H9 (cell line): ENCODE measurements around the gene PHF12. TPM values are rescaled to one million over a fixed set of nuclear protein-coding genes. Genes with fewer than 3 reads are reported as not detected.

Source experiments
- DNase-seq: peaks from one replicate; pipeline ENCODE4 v3.0.0-alpha.2; 2017
- H2AFZ ChIP-seq: one replicate; pipeline ENCODE4 v1.6.1; 2013; ENCODE audit warnings: mild to moderate bottlenecking, low read length, control low read depth, moderate library complexity
- H2AK5ac ChIP-seq: 2 replicates; pipeline ENCODE4 v1.6.1; 2013; ENCODE audit warnings: low read length, control low read depth, mixed read lengths; ENCODE audit not compliant: insufficient read length
- H2BK120ac ChIP-seq: one replicate; pipeline ENCODE4 v1.6.1; 2013; ENCODE audit warnings: low read depth, mild to moderate bottlenecking, low read length, control low read depth, inconsistent platforms; ENCODE audit not compliant: poor library complexity, severe bottlenecking
- H2BK12ac ChIP-seq: 2 replicates; pipeline ENCODE4 v1.6.1; 2013; ENCODE audit warnings: low read length, control low read depth, mixed read lengths, low read depth; ENCODE audit not compliant: insufficient read length
- H2BK15ac ChIP-seq: 2 replicates; pipeline ENCODE4 v1.6.1; 2013; ENCODE audit warnings: low read depth, low read length, control low read depth
- H2BK20ac ChIP-seq: one replicate; pipeline ENCODE4 v1.6.1; 2013; ENCODE audit warnings: low read depth, mild to moderate bottlenecking, low read length, control low read depth, inconsistent platforms; ENCODE audit not compliant: poor library complexity, severe bottlenecking
- H2BK5ac ChIP-seq: 2 replicates; pipeline ENCODE4 v1.6.1; 2013; ENCODE audit warnings: low read length, control low read depth, mixed read lengths; ENCODE audit not compliant: insufficient read length
- H3K14ac ChIP-seq: 2 replicates; pipeline ENCODE4 v1.6.1; 2013; ENCODE audit warnings: low read length, control low read depth; ENCODE audit not compliant: insufficient read depth
- H3K18ac ChIP-seq: 2 replicates; pipeline ENCODE4 v1.6.1; 2013; ENCODE audit warnings: low read depth, mild to moderate bottlenecking, mixed read lengths, low read length, control low read depth; ENCODE audit not compliant: insufficient read length
- H3K23ac ChIP-seq: 2 replicates; pipeline ENCODE4 v1.6.1; 2013; ENCODE audit warnings: low read length, control low read depth, mixed read lengths, low read depth; ENCODE audit not compliant: insufficient read length
- H3K23me2 ChIP-seq: 2 replicates; pipeline ENCODE4 v1.6.1; 2013; ENCODE audit warnings: low read depth, mild to moderate bottlenecking, mixed read lengths, low read length, control low read depth; ENCODE audit not compliant: insufficient read length, poor library complexity, severe bottlenecking
- H3K27ac ChIP-seq: 2 replicates; pipeline ENCODE4 v1.5.1; 2013; ENCODE audit warnings: low read length, control low read depth, mixed read lengths, low read depth; ENCODE audit not compliant: insufficient read length
- H3K27me3 ChIP-seq: 2 replicates; pipeline ENCODE4 v1.6.1; 2013; ENCODE audit warnings: low read length, control low read depth, inconsistent platforms; ENCODE audit not compliant: insufficient read depth
- H3K4ac ChIP-seq: 2 replicates; pipeline ENCODE4 v1.6.1; 2013; ENCODE audit warnings: low read depth, mild to moderate bottlenecking, control low read depth, inconsistent platforms, low read length, moderate library complexity
- H3K4me1 ChIP-seq: 2 replicates; pipeline ENCODE4 v1.6.1; 2013; ENCODE audit warnings: low read length, control low read depth, inconsistent platforms; ENCODE audit not compliant: insufficient read depth
- H3K4me2 ChIP-seq: 2 replicates; pipeline ENCODE4 v1.6.1; 2013; ENCODE audit warnings: low read length, control low read depth, mixed read lengths; ENCODE audit not compliant: insufficient read length, insufficient read depth
- H3K56ac ChIP-seq: 2 replicates; pipeline ENCODE4 v1.6.1; 2013; ENCODE audit warnings: low read depth, mild to moderate bottlenecking, mixed read lengths, low read length, control low read depth; ENCODE audit not compliant: insufficient read length
- H3K79me1 ChIP-seq: 2 replicates; pipeline ENCODE4 v1.6.1; 2013; ENCODE audit warnings: low read depth, mild to moderate bottlenecking, moderate library complexity, low read length, control low read depth, inconsistent platforms; ENCODE audit not compliant: insufficient read depth, poor library complexity, severe bottlenecking
- H3K79me2 ChIP-seq: 2 replicates; pipeline ENCODE4 v1.6.1; 2013; ENCODE audit warnings: low read length, control low read depth, inconsistent platforms; ENCODE audit not compliant: insufficient read depth
- H3K9ac ChIP-seq: 2 replicates; pipeline ENCODE4 v1.6.1; 2013; ENCODE audit warnings: low read length, control low read depth, mixed read lengths; ENCODE audit not compliant: insufficient read length; ENCODE audit errors: extremely low read depth
- H3K9me3 ChIP-seq: one replicate; pipeline ENCODE4 v1.6.1; 2013; ENCODE audit warnings: low read depth, low read length, inconsistent platforms; ENCODE audit not compliant: control insufficient read depth
- H3T11ph ChIP-seq: one replicate; pipeline ENCODE4 v1.6.1; 2013; ENCODE audit warnings: mild to moderate bottlenecking, low read length, control low read depth, inconsistent platforms
- H4K20me1 ChIP-seq: one replicate; pipeline ENCODE4 v1.6.1; 2013; ENCODE audit not compliant: control insufficient read depth, insufficient read length, insufficient read depth
- H4K5ac ChIP-seq: 2 replicates; pipeline ENCODE4 v1.6.1; 2013; ENCODE audit warnings: low read depth, mild to moderate bottlenecking, mixed read lengths, low read length, control low read depth; ENCODE audit not compliant: insufficient read length
- H4K8ac ChIP-seq: replicated peaks from 2 replicates; pipeline ENCODE4 v1.6.1; 2013; ENCODE audit warnings: low read length, control low read depth, mixed read lengths, low read depth; ENCODE audit not compliant: insufficient read length
- H4K91ac ChIP-seq: 2 replicates; pipeline ENCODE4 v1.6.1; 2013; ENCODE audit warnings: low read depth, mild to moderate bottlenecking, moderate library complexity, mixed read lengths, low read length, control low read depth; ENCODE audit not compliant: insufficient read length
- H3K27ac Mint-ChIP-seq, 3 experiments: 2 replicates in 2 of 3; 3 replicates in 1 of 3; pipeline ENCODE4 v1.8.0; 2020 to 2021; ENCODE audit warnings: mixed read lengths in 3 of 3, mild to moderate bottlenecking in 1 of 3, moderate library complexity in 1 of 3
- H3K27me3 Mint-ChIP-seq: 2 replicates; pipeline ENCODE4 v1.8.0; 2021; ENCODE audit warnings: low read depth, mild to moderate bottlenecking, moderate library complexity, mixed read lengths
- H3K36me3 Mint-ChIP-seq, 3 experiments: 2 replicates in 2 of 3; 3 replicates in 1 of 3; pipeline ENCODE4 v1.8.0; 2020 to 2021; ENCODE audit warnings: low read depth in 3 of 3, mixed read lengths in 3 of 3; ENCODE audit not compliant: insufficient read depth in 1 of 3
- H3K4me1 Mint-ChIP-seq, 2 experiments: 2 replicates each; pipeline ENCODE4 v1.8.0; 2020; ENCODE audit warnings: mixed read lengths in 2 of 2
- H3K4me3 Mint-ChIP-seq, 2 experiments: 2 replicates in 1 of 2; 3 replicates in 1 of 2; pipeline ENCODE4 v1.8.0; 2020 to 2021; ENCODE audit warnings: mild to moderate bottlenecking in 2 of 2, mixed read lengths in 2 of 2, moderate library complexity in 1 of 2
- H3K9me3 Mint-ChIP-seq, 2 experiments: 2 replicates in 1 of 2; 3 replicates in 1 of 2; pipeline ENCODE4 v1.8.0; 2020; ENCODE audit warnings: mild to moderate bottlenecking in 2 of 2, mixed read lengths in 2 of 2, moderate library complexity in 1 of 2
- WGBS: extraction: QIAGEN DNeasy Blood & Tissue Kit; methylation state at CpG from one replicate; pipeline ENCODE4 v1.1.7; 2013; ENCODE audit warnings: missing lambda C conversion rate, low lambda C conversion rate, mixed read lengths; ENCODE audit not compliant: insufficient read length; ENCODE audit errors: extremely low coverage; 5-methylcytosine and 5-hydroxymethylcytosine counted together
- total RNA-seq: library from RNA; stranded (reverse); gene quantifications from 2 replicates; pipeline ENCODE4 v1.2.1, GENCODE V29; 2021
- TF ChIP-seq, protein P1 (sequence below): fragments of 200-600 bp; sonication (generic); conservative IDR thresholded peaks from 3 replicates; pipeline ENCODE4 v1.8.0; 2021; ENCODE audit warnings: antibody characterized with exemption, mild to moderate bottlenecking

The PHF12 gene
- total RNA-seq, 1 experiment from 2014 or later: 62.1 TPM

DNA sequence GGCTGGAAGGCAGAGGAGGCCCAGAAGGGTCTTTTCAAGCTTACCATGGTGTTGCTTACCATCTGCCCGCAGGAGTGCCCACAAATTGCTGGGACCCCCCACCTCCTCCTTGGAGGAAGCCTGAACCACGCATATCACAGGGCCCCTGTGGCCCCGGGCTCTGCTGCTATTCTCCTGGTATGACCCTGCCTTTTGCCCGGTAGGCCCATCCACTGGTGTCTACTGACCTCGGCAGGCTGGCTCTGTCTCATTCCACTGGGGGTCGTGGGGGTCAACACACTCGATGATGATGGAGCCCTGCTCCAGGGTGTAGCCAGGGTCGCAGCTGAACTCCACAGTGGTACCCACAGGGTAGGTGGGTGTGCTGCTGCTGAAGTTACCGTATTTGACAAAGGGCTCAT lies 8.2 kb upstream of the PHF12 start:
- Mint-ChIP-seq H3K27me3 (peaks cover 2% of the 10 kb centered on the region), H3K4me3 (no peak overlapping the region), H3K36me3 (no peaks in the 10 kb centered on the region), H3K4me1 (peaks cover 12 to 17% of the 10 kb centered on the region in 2 experiments), H3K9me3 (no peaks in the 10 kb centered on the region), H3K27ac (0 out of 7 replicates have a peak overlapping the region, but pooled peaks of 1 of the 3 experiments have one; percentile 22)
- Histone ChIP-seq H3K4me2 (no peak overlapping the region), H3K56ac (no peak overlapping the region), H4K91ac (no peak overlapping the region), H3K14ac (no peak overlapping the region), H3K79me2 (no peaks in the 10 kb centered on the region), H3K79me1 (no peaks in the 10 kb centered on the region), H3K18ac (no peak overlapping the region), H3T11ph (no peak overlapping the region), H4K20me1 (no peaks in the 10 kb centered on the region), H2BK120ac (no peak overlapping the region), H2BK20ac (no peak overlapping the region), H4K5ac (no peak overlapping the region), H2BK5ac (no peak overlapping the region), H4K8ac (no peak overlapping the region), H2BK12ac (no peak overlapping the region), H3K9me3 (no peaks in the 10 kb centered on the region), H2BK15ac (no peak overlapping the region), H2AFZ (no peak overlapping the region), H3K27ac (no peak overlapping the region), H3K27me3 (no peaks in the 10 kb centered on the region), H3K23me2 (no peaks in the 10 kb centered on the region), H3K4ac (no peak overlapping the region), H3K9ac (no peak overlapping the region), H3K23ac (no peak overlapping the region), H3K4me1 (peaks cover 2% of the 10 kb centered on the region; the same call in 1 of the 2 replicates), H2AK5ac (no peak overlapping the region)
- WGBS: no CpG with 5 or more reads among the region's 9 CpGs
- TF ChIP-seq, protein P1, sequence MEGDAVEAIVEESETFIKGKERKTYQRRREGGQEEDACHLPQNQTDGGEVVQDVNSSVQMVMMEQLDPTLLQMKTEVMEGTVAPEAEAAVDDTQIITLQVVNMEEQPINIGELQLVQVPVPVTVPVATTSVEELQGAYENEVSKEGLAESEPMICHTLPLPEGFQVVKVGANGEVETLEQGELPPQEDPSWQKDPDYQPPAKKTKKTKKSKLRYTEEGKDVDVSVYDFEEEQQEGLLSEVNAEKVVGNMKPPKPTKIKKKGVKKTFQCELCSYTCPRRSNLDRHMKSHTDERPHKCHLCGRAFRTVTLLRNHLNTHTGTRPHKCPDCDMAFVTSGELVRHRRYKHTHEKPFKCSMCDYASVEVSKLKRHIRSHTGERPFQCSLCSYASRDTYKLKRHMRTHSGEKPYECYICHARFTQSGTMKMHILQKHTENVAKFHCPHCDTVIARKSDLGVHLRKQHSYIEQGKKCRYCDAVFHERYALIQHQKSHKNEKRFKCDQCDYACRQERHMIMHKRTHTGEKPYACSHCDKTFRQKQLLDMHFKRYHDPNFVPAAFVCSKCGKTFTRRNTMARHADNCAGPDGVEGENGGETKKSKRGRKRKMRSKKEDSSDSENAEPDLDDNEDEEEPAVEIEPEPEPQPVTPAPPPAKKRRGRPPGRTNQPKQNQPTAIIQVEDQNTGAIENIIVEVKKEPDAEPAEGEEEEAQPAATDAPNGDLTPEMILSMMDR: no peak
- no peak for DNase-seq
